Measurements from ENCODE around the gene PCDHGB4.

GRCh38 chr5:141393267-141393666 lies 5.8 kb downstream of the PCDHGB4 start:
- TF ChIP-seq CTCF (conservative IDR thresholded peaks at IDR 0.05) (no peak), EZH2 (IDR thresholded peaks at IDR 0.05; ENCODE audit: low read depth) (no peak)

Data from PC-9 (cell line).